WTC11 (cell line): ENCODE data around the gene NDUFAF8.

Experiments
- CTCF ChIP-seq: fragments of 200-600 bp; IDR thresholded peaks from 2 replicates; pipeline ENCODE4 v1.8.0; 2022; ENCODE audit warnings: antibody characterized with exemption
- USF1 ChIP-seq: sonication (generic); formaldehyde crosslinking; IDR thresholded peaks from 2 replicates; pipeline ENCODE4 v1.8.0; 2022; ENCODE audit warnings: mild to moderate bottlenecking, missing genetic modification reagents

GRCh38 chr17:81285894-81286293, 46.8 kb downstream of the NDUFAF8 start:
- TF ChIP-seq CTCF (no peak), USF1 (CRISPR knock-in tag) (no peak)
